GM19239 (cell line): ENCODE data around the gene STK32C.
"Not testable (repeated sequence)": the region's sequence is repeated elsewhere in the genome, so short reads cannot be mapped to it uniquely, and the experiment has no call there.

Source experiments
- DNase-seq: peaks from one replicate; pipeline ENCODE4 v3.0.0; 2011; ENCODE audit warnings: low spot score; ENCODE audit not compliant: insufficient read length
- FAIRE-seq: peaks from 2 replicates; lab custom pipeline; 2011; peaks lifted over from hg19 to GRCh38; lab: Jason Lieb, UNC

STK32C gene

GRCh38 chr10:132339276-132339675 lies 31.5 kb upstream of the STK32C start:
- DNase-seq (no peak), FAIRE-seq (no peak)

- DNase-seq, result no peak
- FAIRE-seq, result no peak
Observed at GRCh38 chr10:132338876-132339275, 31.1 kb upstream of the STK32C start.

GRCh38 chr10:132337854-132338253 lies 30.1 kb upstream of the STK32C start:
- not testable (repeated sequence) for DNase-seq, FAIRE-seq

- DNase-seq, result no peak
Observed at GRCh38 chr10:132336919-132337407, 29.2 kb upstream of the STK32C start.

GRCh38 chr10:132336064-132336746 lies 28.5 kb upstream of the STK32C start:
- peak; percentile 4 for FAIRE-seq
- DNase-seq, result no peak

More at GRCh38 chr10:132336919-132337407, 29.2 kb upstream of the STK32C start:
- peak; percentile 70 for FAIRE-seq

- FAIRE-seq (peak; percentile 98), DNase-seq (no peak)
Observed at GRCh38 chr10:132335189-132336063, 27.7 kb upstream of the STK32C start.

- FAIRE-seq, result no peak
- no peak for DNase-seq
Observed at GRCh38 chr10:132334631-132335188, 27.0 kb upstream of the STK32C start.

- DNase-seq (no peak), FAIRE-seq (no peak)
Observed at GRCh38 chr10:132333386-132333785, 25.6 kb upstream of the STK32C start.

GRCh38 chr10:132332433-132332754 lies 24.6 kb upstream of the STK32C start:
- FAIRE-seq, result peak; percentile 65
- DNase-seq, result no peak

GRCh38 chr10:132331601-132332432 lies 24.1 kb upstream of the STK32C start, which contains the start of gene LRRC27:
TSS of gene LRRC27 (plus strand) at chr10:132332193. CDS start at chr10:132333525, 1,332 bp downstream.
- DNase-seq (peak; percentile 82), FAIRE-seq (no peak)

- no peak for FAIRE-seq
Observed at GRCh38 chr10:132330486-132330833, 22.7 kb upstream of the STK32C start.

GRCh38 chr10:132329565-132330485 lies 22.1 kb upstream of the STK32C start:
- FAIRE-seq, result peak; percentile 86
- no peak for DNase-seq

More at GRCh38 chr10:132330486-132330833, 22.7 kb upstream of the STK32C start:
- DNase-seq, result no peak

- no peak for DNase-seq
- no peak for FAIRE-seq
Observed at GRCh38 chr10:132328738-132329137, 21.0 kb upstream of the STK32C start.

- no peak for FAIRE-seq
- DNase-seq, result no peak
Observed at GRCh38 chr10:132328106-132328505, 20.4 kb upstream of the STK32C start.

GRCh38 chr10:132326925-132327324 lies 19.2 kb upstream of the STK32C start:
- FAIRE-seq, result peak; percentile 35
- no peak for DNase-seq

GRCh38 chr10:132326344-132326889 lies 18.7 kb upstream of the STK32C start:
- DNase-seq (no peak), FAIRE-seq (peak; percentile 49)

GRCh38 chr10:132324186-132324585 lies 16.4 kb upstream of the STK32C start:
- no peak for FAIRE-seq
- DNase-seq, result no peak

- DNase-seq (no peak), FAIRE-seq (no peak)
Observed at GRCh38 chr10:132322586-132323048, 14.9 kb upstream of the STK32C start.

- FAIRE-seq (no peak), DNase-seq (no peak)
Observed at GRCh38 chr10:132321726-132322125, 14.0 kb upstream of the STK32C start.
